ENCODE measurements around the gene PDE10A. TPM values are rescaled to one million over a fixed set of nuclear protein-coding genes. Genes with fewer than 3 reads are reported as not detected.

Gene PDE10A
- total RNA-seq, 1 experiment from 2014 or later = 3.1 TPM

DNA sequence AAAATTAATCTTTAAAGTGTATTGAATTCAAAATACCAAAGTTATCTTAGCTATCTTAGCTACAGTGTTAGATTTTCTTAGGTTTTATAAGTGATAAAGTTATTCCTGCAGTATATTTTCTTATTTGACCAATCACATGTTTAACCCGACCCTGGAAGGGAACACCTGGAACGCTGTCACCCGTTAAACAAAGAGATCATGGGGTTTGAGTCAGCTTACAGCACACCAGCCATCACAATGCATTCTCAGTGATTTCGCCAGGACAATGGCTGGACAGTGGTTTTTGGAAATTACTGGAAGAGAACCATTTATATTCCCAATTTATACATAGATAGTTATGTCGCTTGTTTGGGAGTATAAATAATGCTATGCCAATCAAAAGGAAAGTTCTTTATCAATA lies 364.2 kb downstream of the PDE10A start:
- H3K36me3 Mint-ChIP-seq = no peaks in the 10 kb centered on the region; the same call in 1 of the 2 replicates
- no peaks in the 10 kb centered on the region for H3K9me3 Mint-ChIP-seq
- TF ChIP-seq TEAD1 (CRISPR knock-in tag; IDR thresholded peaks at IDR 0.05) (no peak), SOX15 (CRISPR knock-in tag; IDR thresholded peaks at IDR 0.05) (no peak), ZNF396 (CRISPR knock-in tag; IDR thresholded peaks at IDR 0.05; ENCODE audit: borderline replicate concordance) (no peak), NFYB (CRISPR knock-in tag; conservative IDR thresholded peaks at IDR 0.05; ENCODE audit: low read depth) (no peak)
- TF ChIP-seq, protein P1, sequence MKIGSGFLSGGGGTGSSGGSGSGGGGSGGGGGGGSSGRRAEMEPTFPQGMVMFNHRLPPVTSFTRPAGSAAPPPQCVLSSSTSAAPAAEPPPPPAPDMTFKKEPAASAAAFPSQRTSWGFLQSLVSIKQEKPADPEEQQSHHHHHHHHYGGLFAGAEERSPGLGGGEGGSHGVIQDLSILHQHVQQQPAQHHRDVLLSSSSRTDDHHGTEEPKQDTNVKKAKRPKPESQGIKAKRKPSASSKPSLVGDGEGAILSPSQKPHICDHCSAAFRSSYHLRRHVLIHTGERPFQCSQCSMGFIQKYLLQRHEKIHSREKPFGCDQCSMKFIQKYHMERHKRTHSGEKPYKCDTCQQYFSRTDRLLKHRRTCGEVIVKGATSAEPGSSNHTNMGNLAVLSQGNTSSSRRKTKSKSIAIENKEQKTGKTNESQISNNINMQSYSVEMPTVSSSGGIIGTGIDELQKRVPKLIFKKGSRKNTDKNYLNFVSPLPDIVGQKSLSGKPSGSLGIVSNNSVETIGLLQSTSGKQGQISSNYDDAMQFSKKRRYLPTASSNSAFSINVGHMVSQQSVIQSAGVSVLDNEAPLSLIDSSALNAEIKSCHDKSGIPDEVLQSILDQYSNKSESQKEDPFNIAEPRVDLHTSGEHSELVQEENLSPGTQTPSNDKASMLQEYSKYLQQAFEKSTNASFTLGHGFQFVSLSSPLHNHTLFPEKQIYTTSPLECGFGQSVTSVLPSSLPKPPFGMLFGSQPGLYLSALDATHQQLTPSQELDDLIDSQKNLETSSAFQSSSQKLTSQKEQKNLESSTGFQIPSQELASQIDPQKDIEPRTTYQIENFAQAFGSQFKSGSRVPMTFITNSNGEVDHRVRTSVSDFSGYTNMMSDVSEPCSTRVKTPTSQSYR (CRISPR knock-in tag; IDR thresholded peaks at IDR 0.05) = no peak
- TF ChIP-seq, protein P2, sequence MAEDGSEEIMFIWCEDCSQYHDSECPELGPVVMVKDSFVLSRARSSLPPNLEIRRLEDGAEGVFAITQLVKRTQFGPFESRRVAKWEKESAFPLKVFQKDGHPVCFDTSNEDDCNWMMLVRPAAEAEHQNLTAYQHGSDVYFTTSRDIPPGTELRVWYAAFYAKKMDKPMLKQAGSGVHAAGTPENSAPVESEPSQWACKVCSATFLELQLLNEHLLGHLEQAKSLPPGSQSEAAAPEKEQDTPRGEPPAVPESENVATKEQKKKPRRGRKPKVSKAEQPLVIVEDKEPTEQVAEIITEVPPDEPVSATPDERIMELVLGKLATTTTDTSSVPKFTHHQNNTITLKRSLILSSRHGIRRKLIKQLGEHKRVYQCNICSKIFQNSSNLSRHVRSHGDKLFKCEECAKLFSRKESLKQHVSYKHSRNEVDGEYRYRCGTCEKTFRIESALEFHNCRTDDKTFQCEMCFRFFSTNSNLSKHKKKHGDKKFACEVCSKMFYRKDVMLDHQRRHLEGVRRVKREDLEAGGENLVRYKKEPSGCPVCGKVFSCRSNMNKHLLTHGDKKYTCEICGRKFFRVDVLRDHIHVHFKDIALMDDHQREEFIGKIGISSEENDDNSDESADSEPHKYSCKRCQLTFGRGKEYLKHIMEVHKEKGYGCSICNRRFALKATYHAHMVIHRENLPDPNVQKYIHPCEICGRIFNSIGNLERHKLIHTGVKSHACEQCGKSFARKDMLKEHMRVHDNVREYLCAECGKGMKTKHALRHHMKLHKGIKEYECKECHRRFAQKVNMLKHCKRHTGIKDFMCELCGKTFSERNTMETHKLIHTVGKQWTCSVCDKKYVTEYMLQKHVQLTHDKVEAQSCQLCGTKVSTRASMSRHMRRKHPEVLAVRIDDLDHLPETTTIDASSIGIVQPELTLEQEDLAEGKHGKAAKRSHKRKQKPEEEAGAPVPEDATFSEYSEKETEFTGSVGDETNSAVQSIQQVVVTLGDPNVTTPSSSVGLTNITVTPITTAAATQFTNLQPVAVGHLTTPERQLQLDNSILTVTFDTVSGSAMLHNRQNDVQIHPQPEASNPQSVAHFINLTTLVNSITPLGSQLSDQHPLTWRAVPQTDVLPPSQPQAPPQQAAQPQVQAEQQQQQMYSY (CRISPR knock-in tag; IDR thresholded peaks at IDR 0.05) = no peak
- TF ChIP-seq, protein P3, sequence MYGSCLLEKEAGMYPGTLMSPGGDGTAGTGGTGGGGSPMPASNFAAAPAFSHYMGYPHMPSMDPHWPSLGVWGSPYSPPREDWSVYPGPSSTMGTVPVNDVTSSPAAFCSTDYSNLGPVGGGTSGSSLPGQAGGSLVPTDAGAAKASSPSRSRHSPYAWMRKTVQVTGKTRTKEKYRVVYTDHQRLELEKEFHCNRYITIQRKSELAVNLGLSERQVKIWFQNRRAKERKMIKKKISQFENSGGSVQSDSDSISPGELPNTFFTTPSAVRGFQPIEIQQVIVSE (CRISPR knock-in tag; IDR thresholded peaks at IDR 0.05; ENCODE audit: borderline replicate concordance) = no peak
- no peaks in the 10 kb centered on the region; the same call in 1 of the 2 replicates for H3K27me3 Mint-ChIP-seq (ENCODE audit: low read depth)
- DNase-seq (ENCODE audit: low spot score) = no peak
- no peak overlapping the region for H3K27ac Mint-ChIP-seq
- peaks cover 3% of the 10 kb centered on the region for H3K4me1 Mint-ChIP-seq
- ATAC-seq = no peak
- ChIA-PET POLR2A (no interaction called here), CTCF (no interaction called here)
- no peak overlapping the region for H3K4me3 Mint-ChIP-seq

DNA sequence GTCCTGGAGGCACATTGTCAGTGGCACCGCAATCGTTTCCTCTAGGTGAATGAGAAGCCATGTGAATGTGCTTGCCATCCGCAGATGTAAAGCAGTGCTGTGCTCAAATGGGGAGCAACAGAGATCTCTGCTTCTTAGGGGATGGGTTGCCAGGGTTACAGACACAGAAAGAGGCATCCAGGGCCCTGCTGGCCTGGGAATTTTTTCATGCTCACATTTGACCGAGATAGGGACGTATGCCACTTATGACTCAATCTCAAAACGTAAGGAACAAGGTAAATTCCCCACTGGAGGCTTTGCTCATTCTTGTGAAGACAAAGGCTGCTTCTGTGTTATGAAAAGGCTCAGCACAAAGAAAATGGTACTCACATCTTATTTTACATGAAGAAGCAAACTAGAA lies 364.6 kb downstream of the PDE10A start:
- Mint-ChIP-seq H3K4me1 (peaks cover 3% of the 10 kb centered on the region), H3K9me3 (no peaks in the 10 kb centered on the region), H3K27me3 (ENCODE audit: low read depth) (no peaks in the 10 kb centered on the region; the same call in 1 of the 2 replicates), H3K36me3 (no peaks in the 10 kb centered on the region; the same call in 1 of the 2 replicates), H3K4me3 (no peak overlapping the region), H3K27ac (no peak overlapping the region)
- no peak for DNase-seq (ENCODE audit: low spot score)
- POLR2A ChIA-PET = no interaction called here
- ATAC-seq = no peak
- CTCF ChIA-PET = no interaction called here
- TF ChIP-seq, protein P4, sequence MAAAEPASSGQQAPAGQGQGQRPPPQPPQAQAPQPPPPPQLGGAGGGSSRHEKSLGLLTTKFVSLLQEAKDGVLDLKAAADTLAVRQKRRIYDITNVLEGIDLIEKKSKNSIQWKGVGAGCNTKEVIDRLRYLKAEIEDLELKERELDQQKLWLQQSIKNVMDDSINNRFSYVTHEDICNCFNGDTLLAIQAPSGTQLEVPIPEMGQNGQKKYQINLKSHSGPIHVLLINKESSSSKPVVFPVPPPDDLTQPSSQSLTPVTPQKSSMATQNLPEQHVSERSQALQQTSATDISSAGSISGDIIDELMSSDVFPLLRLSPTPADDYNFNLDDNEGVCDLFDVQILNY (CRISPR knock-in tag; IDR thresholded peaks at IDR 0.05) = no peak
- no peak for TF ChIP-seq ZNF671 (CRISPR knock-in tag; IDR thresholded peaks at IDR 0.05)
- TF ChIP-seq, protein P1 (CRISPR knock-in tag; IDR thresholded peaks at IDR 0.05) = no peak
- TF ChIP-seq, protein P5, sequence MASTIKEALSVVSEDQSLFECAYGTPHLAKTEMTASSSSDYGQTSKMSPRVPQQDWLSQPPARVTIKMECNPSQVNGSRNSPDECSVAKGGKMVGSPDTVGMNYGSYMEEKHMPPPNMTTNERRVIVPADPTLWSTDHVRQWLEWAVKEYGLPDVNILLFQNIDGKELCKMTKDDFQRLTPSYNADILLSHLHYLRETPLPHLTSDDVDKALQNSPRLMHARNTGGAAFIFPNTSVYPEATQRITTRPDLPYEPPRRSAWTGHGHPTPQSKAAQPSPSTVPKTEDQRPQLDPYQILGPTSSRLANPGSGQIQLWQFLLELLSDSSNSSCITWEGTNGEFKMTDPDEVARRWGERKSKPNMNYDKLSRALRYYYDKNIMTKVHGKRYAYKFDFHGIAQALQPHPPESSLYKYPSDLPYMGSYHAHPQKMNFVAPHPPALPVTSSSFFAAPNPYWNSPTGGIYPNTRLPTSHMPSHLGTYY (CRISPR knock-in tag; IDR thresholded peaks at IDR 0.05) = no peak
- no peak for TF ChIP-seq JUN (CRISPR knock-in tag; IDR thresholded peaks at IDR 0.05)
- TF ChIP-seq, protein P6, sequence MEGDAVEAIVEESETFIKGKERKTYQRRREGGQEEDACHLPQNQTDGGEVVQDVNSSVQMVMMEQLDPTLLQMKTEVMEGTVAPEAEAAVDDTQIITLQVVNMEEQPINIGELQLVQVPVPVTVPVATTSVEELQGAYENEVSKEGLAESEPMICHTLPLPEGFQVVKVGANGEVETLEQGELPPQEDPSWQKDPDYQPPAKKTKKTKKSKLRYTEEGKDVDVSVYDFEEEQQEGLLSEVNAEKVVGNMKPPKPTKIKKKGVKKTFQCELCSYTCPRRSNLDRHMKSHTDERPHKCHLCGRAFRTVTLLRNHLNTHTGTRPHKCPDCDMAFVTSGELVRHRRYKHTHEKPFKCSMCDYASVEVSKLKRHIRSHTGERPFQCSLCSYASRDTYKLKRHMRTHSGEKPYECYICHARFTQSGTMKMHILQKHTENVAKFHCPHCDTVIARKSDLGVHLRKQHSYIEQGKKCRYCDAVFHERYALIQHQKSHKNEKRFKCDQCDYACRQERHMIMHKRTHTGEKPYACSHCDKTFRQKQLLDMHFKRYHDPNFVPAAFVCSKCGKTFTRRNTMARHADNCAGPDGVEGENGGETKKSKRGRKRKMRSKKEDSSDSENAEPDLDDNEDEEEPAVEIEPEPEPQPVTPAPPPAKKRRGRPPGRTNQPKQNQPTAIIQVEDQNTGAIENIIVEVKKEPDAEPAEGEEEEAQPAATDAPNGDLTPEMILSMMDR (IDR thresholded peaks at IDR 0.05) = no peak
- TF ChIP-seq ELF4 (CRISPR knock-in tag; IDR thresholded peaks at IDR 0.05; ENCODE audit: low read depth) = no peak
- TF ChIP-seq, protein P3 (CRISPR knock-in tag; IDR thresholded peaks at IDR 0.05; ENCODE audit: borderline replicate concordance) = no peak
- TF ChIP-seq, protein P7, sequence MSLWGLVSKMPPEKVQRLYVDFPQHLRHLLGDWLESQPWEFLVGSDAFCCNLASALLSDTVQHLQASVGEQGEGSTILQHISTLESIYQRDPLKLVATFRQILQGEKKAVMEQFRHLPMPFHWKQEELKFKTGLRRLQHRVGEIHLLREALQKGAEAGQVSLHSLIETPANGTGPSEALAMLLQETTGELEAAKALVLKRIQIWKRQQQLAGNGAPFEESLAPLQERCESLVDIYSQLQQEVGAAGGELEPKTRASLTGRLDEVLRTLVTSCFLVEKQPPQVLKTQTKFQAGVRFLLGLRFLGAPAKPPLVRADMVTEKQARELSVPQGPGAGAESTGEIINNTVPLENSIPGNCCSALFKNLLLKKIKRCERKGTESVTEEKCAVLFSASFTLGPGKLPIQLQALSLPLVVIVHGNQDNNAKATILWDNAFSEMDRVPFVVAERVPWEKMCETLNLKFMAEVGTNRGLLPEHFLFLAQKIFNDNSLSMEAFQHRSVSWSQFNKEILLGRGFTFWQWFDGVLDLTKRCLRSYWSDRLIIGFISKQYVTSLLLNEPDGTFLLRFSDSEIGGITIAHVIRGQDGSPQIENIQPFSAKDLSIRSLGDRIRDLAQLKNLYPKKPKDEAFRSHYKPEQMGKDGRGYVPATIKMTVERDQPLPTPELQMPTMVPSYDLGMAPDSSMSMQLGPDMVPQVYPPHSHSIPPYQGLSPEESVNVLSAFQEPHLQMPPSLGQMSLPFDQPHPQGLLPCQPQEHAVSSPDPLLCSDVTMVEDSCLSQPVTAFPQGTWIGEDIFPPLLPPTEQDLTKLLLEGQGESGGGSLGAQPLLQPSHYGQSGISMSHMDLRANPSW (CRISPR knock-in tag; conservative IDR thresholded peaks at IDR 0.05; ENCODE audit: low read depth) = no peak
- no peak for TF ChIP-seq NR1H2 (CRISPR knock-in tag; IDR thresholded peaks at IDR 0.05)

All from WTC11 (cell line).